ENCODE results near the gene CWC15. TPM values are rescaled to one million over a fixed set of nuclear protein-coding genes. Genes with fewer than 3 reads are reported as not detected.
"Not testable (repeated sequence)": the region's sequence is repeated elsewhere in the genome, so short reads cannot be mapped to it uniquely, and the experiment has no call there.

Gene CWC15
- total RNA-seq, 1 donor from 2014 or later = 53.9 TPM

- ATAC-seq (no peak), DNase-seq (no peak)
- Histone ChIP-seq H3K36me3 (no peaks in the 10 kb centered on the region), H3K27me3 (no peaks in the 10 kb centered on the region), H3K4me3 (no peak overlapping the region), H3K4me1 (peaks cover 25% of the 10 kb centered on the region), H3K9me3 (no peaks in the 10 kb centered on the region), H3K27ac (peak overlapping the region; percentile 47)
- no peak for TF ChIP-seq CTCF (IDR thresholded peaks at IDR 0.05)
- intact Hi-C loops (cut with DNase I) = no loop called here
Observed at GRCh38 chr11:94934362-94934761, 39.0 kb downstream of the CWC15 start.

- Histone ChIP-seq H3K4me1 (peaks cover 24% of the 10 kb centered on the region), H3K9me3 (no peaks in the 10 kb centered on the region), H3K27me3 (no peaks in the 10 kb centered on the region), H3K36me3 (no peaks in the 10 kb centered on the region), H3K27ac (peak overlapping the region; percentile 47), H3K4me3 (no peak overlapping the region)
- DNase-seq (no peak), ATAC-seq (peak; percentile 22)
- intact Hi-C loops (cut with DNase I) = no loop called here
- no peak for TF ChIP-seq CTCF (IDR thresholded peaks at IDR 0.05)
Observed at GRCh38 chr11:94933223-94934130, 39.9 kb downstream of the CWC15 start.

- intact Hi-C loops (cut with DNase I) = no loop called here
- no peak for TF ChIP-seq CTCF (IDR thresholded peaks at IDR 0.05)
- Histone ChIP-seq H3K4me3 (no peak overlapping the region), H3K4me1 (peaks cover 34% of the 10 kb centered on the region), H3K27me3 (no peaks in the 10 kb centered on the region), H3K36me3 (no peaks in the 10 kb centered on the region), H3K9me3 (no peaks in the 10 kb centered on the region), H3K27ac (peak overlapping the region; percentile 47)
- DNase-seq = no peak
- ATAC-seq = no peak
Observed at GRCh38 chr11:94932503-94932902, 40.9 kb downstream of the CWC15 start.

GRCh38 chr11:94932072-94932471, 41.3 kb downstream of the CWC15 start:
- DNase-seq; H3K9me3 ChIP-seq; intact Hi-C loops (cut with DNase I); H3K36me3 ChIP-seq; H3K27me3 ChIP-seq; ATAC-seq; H3K4me3 ChIP-seq; H3K27ac ChIP-seq: not testable (repeated sequence)
- H3K4me1 ChIP-seq = peaks cover 38% of the 10 kb centered on the region

- ATAC-seq (no peak), DNase-seq (no peak)
- no peaks in the 10 kb centered on the region for H3K27me3 ChIP-seq
- intact Hi-C loops (cut with DNase I) = no loop called here
- H3K4me3 ChIP-seq = no peak overlapping the region
- peak overlapping the region; percentile 64 for H3K27ac ChIP-seq
- H3K36me3 ChIP-seq = no peaks in the 10 kb centered on the region
- H3K4me1 ChIP-seq = peaks cover 44% of the 10 kb centered on the region
- no peak for TF ChIP-seq CTCF (IDR thresholded peaks at IDR 0.05)
- H3K9me3 ChIP-seq = no peaks in the 10 kb centered on the region
Observed at GRCh38 chr11:94928117-94928990, 45.0 kb downstream of the CWC15 start.

All from upper lobe of right lung (tissue), 1 donor.